Endothelial cell of umbilical vein (primary cell): ENCODE results near the gene FBXL4. TPM values are rescaled to one million over a fixed set of nuclear protein-coding genes. Genes with fewer than 3 reads are reported as not detected.

Experiments
- BruUV-seq: library from RNA; stranded (reverse); fragments of 400-500 nt; replicated peaks from 2 replicates; lab custom pipeline; 2021; lab: Mats Ljungman, UMichigan
- CTCF ChIA-PET: fragments of 300-600, 350-600 bp; sonication (Branson Sonifier 250); formaldehyde crosslinking; loops from one replicate; lab custom pipeline; 2021; ENCODE audit warnings: antibody characterized with exemption, inconsistent platforms; lab: Charles Lee
- POLR2A ChIA-PET: fragments of 300-600, 350-600 bp; sonication (Branson Sonifier 250); formaldehyde crosslinking; loops from one replicate; lab custom pipeline; 2021; ENCODE audit warnings: antibody characterized with exemption, inconsistent platforms; lab: Charles Lee
- DNase-seq: peaks from one replicate; pipeline ENCODE4 v3.0.0-alpha.2; 2011; ENCODE audit warnings: low read depth, low spot score
- FAIRE-seq: peaks from 2 replicates; lab custom pipeline; 2011; peaks lifted over from hg19 to GRCh38; lab: Jason Lieb, UNC
- H2AFZ ChIP-seq: 2 replicates; pipeline ENCODE4 v1.6.0; 2012; ENCODE audit warnings: low read depth, low read length, control low read depth, inconsistent platforms
- H3K27ac ChIP-seq: 2 replicates; pipeline ENCODE4 v1.5.1; 2011; ENCODE audit warnings: low read depth, mild to moderate bottlenecking, control low read depth, low read length, moderate library complexity; ENCODE audit not compliant: insufficient read depth
- H3K27me3 ChIP-seq, 2 experiments: 2 replicates each; pipeline versions ENCODE4 v1.6.0 to v1.6.1; 2011; ENCODE audit warnings: low read length in 2 of 2, mixed read lengths in 1 of 2; ENCODE audit not compliant: control insufficient read depth in 2 of 2, insufficient read depth in 2 of 2
- H3K36me3 ChIP-seq, 2 experiments: 2 replicates in 1 of 2; 3 replicates in 1 of 2; pipeline ENCODE4 v1.5.1; 2011; ENCODE audit warnings: low read length in 2 of 2, mild to moderate bottlenecking in 1 of 2, moderate library complexity in 1 of 2; ENCODE audit not compliant: control insufficient read depth in 2 of 2, insufficient read depth in 2 of 2; ENCODE audit errors: extremely low read depth in 1 of 2
- H3K4me1 ChIP-seq: 3 replicates; pipeline ENCODE4 v1.5.1; 2011; ENCODE audit warnings: mild to moderate bottlenecking, low read length; ENCODE audit not compliant: control insufficient read depth, insufficient read depth; ENCODE audit errors: extremely low read depth
- H3K4me2 ChIP-seq: 2 replicates; pipeline ENCODE4 v1.6.1; 2011; ENCODE audit warnings: low read length, control low read depth, mixed read lengths; ENCODE audit not compliant: insufficient read depth
- H3K4me3 ChIP-seq, 3 experiments: fragments of 200-600 bp in 1 of 3; sonication (generic), shearing (Covaris generic) in 1 of 3; replicated peaks in 1 of 3; 2 replicates each; pipeline ENCODE4 v1.5.1; 2011 to 2016; ENCODE audit warnings: control low read depth in 3 of 3, low read length in 3 of 3, mild to moderate bottlenecking in 2 of 3, inconsistent platforms in 1 of 3, low read depth in 1 of 3, moderate library complexity in 1 of 3; ENCODE audit not compliant: insufficient read depth in 1 of 3
- H3K79me2 ChIP-seq: 2 replicates; pipeline ENCODE4 v1.6.0; 2012; ENCODE audit warnings: low read length, inconsistent platforms; ENCODE audit not compliant: control insufficient read depth, insufficient read depth
- H3K9ac ChIP-seq: replicated peaks from 2 replicates; pipeline ENCODE3; 2011; ENCODE audit warnings: low read length, control low read depth; ENCODE audit not compliant: insufficient read depth; ENCODE audit errors: extremely low read depth
- H3K9me1 ChIP-seq: replicated peaks from 3 replicates; pipeline ENCODE4 v1.6.0; 2011; ENCODE audit warnings: mild to moderate bottlenecking, low read length; ENCODE audit not compliant: control insufficient read depth, insufficient read depth; ENCODE audit errors: extremely low read depth
- H3K9me3 ChIP-seq: replicated peaks from 2 replicates; pipeline ENCODE4 v1.5.1; 2012; ENCODE audit warnings: low read length, inconsistent platforms; ENCODE audit not compliant: control insufficient read depth, insufficient read depth
- H4K20me1 ChIP-seq: replicated peaks from 2 replicates; pipeline ENCODE3; 2011; ENCODE audit warnings: mild to moderate bottlenecking, low read length; ENCODE audit not compliant: control insufficient read depth, insufficient read depth; ENCODE audit errors: extremely low read depth
- CTCF ChIP-seq, 2 donors: IDR thresholded peaks; 1 replicate in 1 of 2; 2 replicates in 1 of 2; pipeline ENCODE4 v1.5.1; 2011; ENCODE audit warnings: low read length in 2 of 2, mild to moderate bottlenecking in 2 of 2, moderate library complexity in 2 of 2, control low read depth in 1 of 2, inconsistent platforms in 1 of 2, low read depth in 1 of 2; ENCODE audit not compliant: insufficient read depth in 1 of 2; ENCODE audit errors: extremely low read depth in 1 of 2
- EZH2 ChIP-seq: IDR thresholded peaks from 2 replicates; pipeline ENCODE4 v1.6.1; 2012; ENCODE audit warnings: borderline replicate concordance, low read depth, mild to moderate bottlenecking, moderate library complexity, low read length, inconsistent platforms; ENCODE audit not compliant: severe bottlenecking
- FOS ChIP-seq: IDR thresholded peaks from 2 replicates; pipeline ENCODE4 v1.6.1; 2011; ENCODE audit warnings: mild to moderate bottlenecking, low read length, moderate library complexity, borderline replicate concordance; ENCODE audit not compliant: insufficient read depth
- GATA2 ChIP-seq: IDR thresholded peaks from 2 replicates; pipeline ENCODE4 v1.7.0; 2011; ENCODE audit warnings: low read depth, mild to moderate bottlenecking, moderate library complexity, mixed read lengths, low read length; ENCODE audit not compliant: insufficient read length, insufficient read depth
- JUN ChIP-seq: IDR thresholded peaks from 2 replicates; pipeline ENCODE4 v1.6.1; 2011; ENCODE audit warnings: borderline replicate concordance, low read depth; ENCODE audit not compliant: insufficient read length, insufficient read depth
- MAX ChIP-seq: IDR thresholded peaks from 2 replicates; pipeline ENCODE4 v1.6.1; 2011; ENCODE audit not compliant: insufficient read depth, insufficient read length
- MYC ChIP-seq: IDR thresholded peaks from one replicate; pipeline ENCODE4 v1.6.1; 2011; ENCODE audit warnings: mild to moderate bottlenecking, low read depth, low read length
- POLR2A ChIP-seq: IDR thresholded peaks from 2 replicates; pipeline ENCODE4 v1.6.1; 2012; ENCODE audit warnings: low read depth, mild to moderate bottlenecking, control low read depth, low read length
- POLR2AphosphoS5 ChIP-seq: IDR thresholded peaks from 2 replicates; pipeline ENCODE4 v1.6.1; 2012; ENCODE audit warnings: low read depth, mild to moderate bottlenecking, control low read depth, low read length, moderate library complexity; ENCODE audit not compliant: insufficient read depth
- dilution Hi-C: fragments of 300-500 bp; cut with MboI; formaldehyde crosslinking; loops from one replicate; pipeline ENCODE4 v1.15.0; 2019; ENCODE audit warnings: low sequenced_read_pairs; ENCODE audit not compliant: extremely low pct_ligation_motif_present
- intact Hi-C: fragments of 100-400 bp; cut with micrococcal nuclease; formaldehyde crosslinking; loops from one replicate; pipeline ENCODE4 v1.10.0; 2022
- polyA plus RNA-seq, 4 experiments: library from polyadenylated mRNA; depleted of rRNA in 3 of 4; stranded (reverse) in 3 of 4; unstranded in 1 of 4; fragments of >200 nt; gene quantifications; 2 replicates each; pipeline versions ENCODE4 v1.2.1 to v1.2.3, GENCODE V29; 2011 to 2012; ENCODE audit warnings: missing spikeins in 1 of 4
- total RNA-seq: library from RNA; stranded (reverse); gene quantifications from 2 replicates; pipeline ENCODE4 v1.2.3, GENCODE V29; 2021

The FBXL4 gene
- total and polyA plus RNA-seq, 2 donors (not counting 3 experiments of a cell fraction or from before 2014, with no cell fraction given) = 7.0 to 9.8 TPM

- H3K4me1 ChIP-seq = peaks cover 2% of the 10 kb centered on the region
- no peaks in the 10 kb centered on the region for H3K79me2 ChIP-seq
- H2AFZ ChIP-seq = no peak overlapping the region
- no peaks in the 10 kb centered on the region for H3K9me3 ChIP-seq
- H4K20me1 ChIP-seq = no peaks in the 10 kb centered on the region
- no TSS peak for BruUV-seq
- H3K27ac ChIP-seq = no peak overlapping the region
- no peak for TF ChIP-seq POLR2AphosphoS5
- TF ChIP-seq FOS = no peak
- TF ChIP-seq MAX = no peak
- peak; percentile 43 for TF ChIP-seq EZH2
- no peak for TF ChIP-seq MYC
- peak; percentile 52 for TF ChIP-seq GATA2
- no peak for TF ChIP-seq POLR2A
- TF ChIP-seq JUN = no peak
- no peak for TF ChIP-seq CTCF (IDR thresholded peaks at IDR 0.05; ENCODE audit: extremely low read depth in 1 of 2, insufficient read depth in 1 of 2, low read depth in 1 of 2, low read length in 2 of 2)
- DNase-seq (no peak), FAIRE-seq (no peak)
- no peaks in the 10 kb centered on the region for H3K36me3 ChIP-seq
- intact Hi-C loops (loop anchor here (1.0 to 10.0 kb wide), 9 partner anchors 10 to 1776 kb away; partner anchors contain the start of gene POU3F2), dilution Hi-C loops (no loop called here)
- ChIA-PET POLR2A (no interaction called here), CTCF (interaction anchor here (0.6 to 2.1 kb wide), 11 partner anchors 7 to 1774 kb away, joined by 3 to 13 read pairs (median 5); partner anchors contain the start of gene POU3F2)
- peaks cover 90 to 100% of the 10 kb centered on the region in 2 experiments for H3K27me3 ChIP-seq
- H3K9me1 ChIP-seq = no peaks in the 10 kb centered on the region
- H3K9ac ChIP-seq = no peak overlapping the region
- H3K4me2 ChIP-seq = no peak overlapping the region
- no peak overlapping the region for H3K4me3 ChIP-seq
Measured at GRCh38 chr6:98844244-98845210, 103.2 kb downstream of the FBXL4 start.
